Measurements from ENCODE around the gene NDNF.

DNA sequence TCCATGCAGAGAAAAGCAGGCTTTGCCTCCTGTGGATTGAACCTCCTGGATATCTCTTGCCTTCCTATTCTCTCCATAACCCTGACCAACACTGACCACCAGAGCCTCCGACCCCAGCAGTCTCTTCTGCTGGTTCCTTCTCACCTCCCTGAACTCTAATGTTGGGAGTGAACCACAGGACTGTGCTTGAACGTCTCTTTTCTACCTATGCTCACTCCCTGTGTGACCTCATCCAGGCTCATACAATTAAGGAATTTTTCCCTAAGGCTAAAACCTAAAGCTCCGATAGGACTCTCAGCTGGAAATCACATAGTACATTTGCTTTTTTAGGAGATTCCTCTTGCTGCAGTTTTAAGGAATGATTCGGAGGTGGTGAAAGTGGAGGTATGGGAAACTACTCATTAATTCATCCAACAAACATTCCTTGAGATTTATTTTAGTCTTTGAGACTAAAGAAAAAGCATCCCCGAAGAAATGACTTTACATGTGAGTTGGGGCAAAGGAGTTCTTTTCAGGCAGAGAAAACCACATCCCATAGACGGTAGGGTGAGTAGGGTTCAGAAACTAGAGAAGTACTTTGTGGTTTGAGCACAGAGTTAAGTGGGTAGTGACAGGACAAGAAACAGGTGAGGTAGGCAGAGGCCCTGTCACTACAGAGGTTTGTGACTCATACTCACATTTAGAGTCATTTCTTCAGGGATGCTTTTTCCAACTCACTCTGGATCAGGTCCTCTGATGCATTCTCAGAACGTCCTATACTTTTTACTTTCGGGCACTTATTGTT lies 30.8 kb downstream of the NDNF start:
- no peak for TF ChIP-seq CTCF (IDR thresholded peaks at IDR 0.05)
- no peak for TF ChIP-seq POLR2A (IDR thresholded peaks at IDR 0.05)

All from lower leg skin (tissue), 3 donors.